ENCODE measurements around the gene ENTREP3.

ENTREP3 gene

GRCh38 chr1:155207806-155208540 is 47.3 kb downstream of the ENTREP3 start, which contains the start of gene THBS3:
THBS3 (minus strand) TSS chr1:155207897; CDS start chr1:155207876, 21 bp downstream.
- DNase-seq (ENCODE audit: low read depth): no peak
- TF ChIP-seq, protein P1, sequence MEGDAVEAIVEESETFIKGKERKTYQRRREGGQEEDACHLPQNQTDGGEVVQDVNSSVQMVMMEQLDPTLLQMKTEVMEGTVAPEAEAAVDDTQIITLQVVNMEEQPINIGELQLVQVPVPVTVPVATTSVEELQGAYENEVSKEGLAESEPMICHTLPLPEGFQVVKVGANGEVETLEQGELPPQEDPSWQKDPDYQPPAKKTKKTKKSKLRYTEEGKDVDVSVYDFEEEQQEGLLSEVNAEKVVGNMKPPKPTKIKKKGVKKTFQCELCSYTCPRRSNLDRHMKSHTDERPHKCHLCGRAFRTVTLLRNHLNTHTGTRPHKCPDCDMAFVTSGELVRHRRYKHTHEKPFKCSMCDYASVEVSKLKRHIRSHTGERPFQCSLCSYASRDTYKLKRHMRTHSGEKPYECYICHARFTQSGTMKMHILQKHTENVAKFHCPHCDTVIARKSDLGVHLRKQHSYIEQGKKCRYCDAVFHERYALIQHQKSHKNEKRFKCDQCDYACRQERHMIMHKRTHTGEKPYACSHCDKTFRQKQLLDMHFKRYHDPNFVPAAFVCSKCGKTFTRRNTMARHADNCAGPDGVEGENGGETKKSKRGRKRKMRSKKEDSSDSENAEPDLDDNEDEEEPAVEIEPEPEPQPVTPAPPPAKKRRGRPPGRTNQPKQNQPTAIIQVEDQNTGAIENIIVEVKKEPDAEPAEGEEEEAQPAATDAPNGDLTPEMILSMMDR (IDR thresholded peaks at IDR 0.05; ENCODE audit: control insufficient read depth, extremely low read depth, insufficient read depth): no peak
- H3K4me3 ChIP-seq (ENCODE audit: low read depth, low read length): peak within 1 kb of the TSS; percentile 94

DNA sequence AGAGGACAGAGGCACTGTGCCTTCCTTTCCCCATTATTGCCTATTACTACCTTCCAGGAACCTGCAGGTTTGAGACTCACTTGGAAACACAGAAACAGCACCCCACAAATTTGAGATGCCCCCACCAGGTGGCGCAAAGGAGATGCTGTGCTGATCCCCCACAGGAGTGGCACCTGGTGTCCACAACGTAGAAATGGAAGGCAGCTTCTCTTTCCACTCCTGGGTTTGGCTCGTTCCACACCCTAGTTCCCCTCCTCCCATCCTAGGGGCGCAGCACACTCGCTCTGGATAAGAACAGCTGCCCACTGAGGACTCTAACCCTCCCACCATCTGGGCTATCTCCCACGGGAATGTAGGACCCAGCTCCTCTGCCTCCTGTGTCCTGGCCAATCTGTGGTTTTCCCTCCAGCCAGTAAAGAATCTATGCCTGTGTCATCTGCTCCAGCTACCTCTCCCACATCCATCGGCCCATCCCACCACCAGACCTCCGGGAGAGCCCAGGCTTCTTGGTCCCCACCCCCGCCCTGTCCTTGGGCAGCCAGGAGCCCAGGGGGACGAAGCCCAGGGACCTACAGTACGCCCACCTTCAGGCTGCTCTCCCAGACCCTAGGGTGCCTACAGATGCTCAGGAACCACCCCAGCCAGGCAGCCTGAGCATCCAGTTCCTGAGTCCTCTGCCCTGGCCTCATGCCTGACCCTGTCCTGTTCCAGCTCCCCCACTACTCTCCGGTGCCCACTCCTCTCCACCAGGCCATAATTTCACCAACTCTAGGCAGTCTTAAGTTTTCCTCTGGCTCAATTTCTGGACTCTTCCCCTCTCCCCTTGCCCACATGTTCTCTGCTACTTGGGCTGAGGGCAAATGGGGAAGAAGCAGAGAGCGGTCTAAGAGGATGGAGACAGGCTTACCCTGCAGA is 48.1 kb downstream of the ENTREP3 start:
- DNase-seq (ENCODE audit: low read depth): no peak
- H3K4me3 ChIP-seq (ENCODE audit: low read depth, low read length): no peak overlapping the region
- TF ChIP-seq, protein P1 (IDR thresholded peaks at IDR 0.05; ENCODE audit: control insufficient read depth, extremely low read depth, insufficient read depth): peak; percentile 82

DNA sequence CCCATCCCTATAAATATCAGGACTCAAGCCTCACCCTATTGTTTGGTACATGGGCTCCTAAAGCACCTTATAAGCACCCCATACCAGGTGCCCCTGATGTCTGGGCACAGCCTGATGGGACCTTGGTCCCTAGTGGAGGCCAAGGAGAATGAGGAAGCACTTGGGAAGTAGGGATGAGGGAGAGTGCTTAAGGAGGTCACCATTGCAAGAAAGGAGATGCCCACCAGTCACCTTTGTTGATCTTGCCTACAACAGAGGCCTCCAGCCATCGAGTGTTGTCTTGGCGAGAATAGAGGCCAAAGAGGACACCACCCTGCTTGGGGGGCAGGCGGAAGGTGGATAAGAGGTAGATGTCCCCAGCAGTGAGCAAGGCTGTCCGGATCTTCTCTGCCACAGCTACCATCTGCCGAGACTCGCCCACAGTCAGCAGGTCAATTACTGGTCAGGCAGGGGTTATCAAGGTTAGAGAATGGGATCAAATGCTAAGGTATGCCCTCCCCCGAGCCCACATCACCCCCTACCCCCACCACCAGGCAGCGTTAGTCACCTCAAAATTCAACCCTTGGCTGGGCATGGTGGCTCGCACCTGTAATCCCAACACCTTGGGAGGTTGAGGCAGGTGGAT is 49.2 kb downstream of the ENTREP3 start:
- DNase-seq (ENCODE audit: low read depth): no peak
- TF ChIP-seq, protein P1 (IDR thresholded peaks at IDR 0.05; ENCODE audit: control insufficient read depth, extremely low read depth, insufficient read depth): no peak
- H3K4me3 ChIP-seq (ENCODE audit: low read depth, low read length): no peak overlapping the region

- DNase-seq (ENCODE audit: low read depth): no peak
- TF ChIP-seq, protein P1 (IDR thresholded peaks at IDR 0.05; ENCODE audit: control insufficient read depth, extremely low read depth, insufficient read depth): no peak
- H3K4me3 ChIP-seq (ENCODE audit: low read depth, low read length): no peak overlapping the region
Observed at GRCh38 chr1:155205035-155205434, 50.2 kb downstream of the ENTREP3 start.

DNA sequence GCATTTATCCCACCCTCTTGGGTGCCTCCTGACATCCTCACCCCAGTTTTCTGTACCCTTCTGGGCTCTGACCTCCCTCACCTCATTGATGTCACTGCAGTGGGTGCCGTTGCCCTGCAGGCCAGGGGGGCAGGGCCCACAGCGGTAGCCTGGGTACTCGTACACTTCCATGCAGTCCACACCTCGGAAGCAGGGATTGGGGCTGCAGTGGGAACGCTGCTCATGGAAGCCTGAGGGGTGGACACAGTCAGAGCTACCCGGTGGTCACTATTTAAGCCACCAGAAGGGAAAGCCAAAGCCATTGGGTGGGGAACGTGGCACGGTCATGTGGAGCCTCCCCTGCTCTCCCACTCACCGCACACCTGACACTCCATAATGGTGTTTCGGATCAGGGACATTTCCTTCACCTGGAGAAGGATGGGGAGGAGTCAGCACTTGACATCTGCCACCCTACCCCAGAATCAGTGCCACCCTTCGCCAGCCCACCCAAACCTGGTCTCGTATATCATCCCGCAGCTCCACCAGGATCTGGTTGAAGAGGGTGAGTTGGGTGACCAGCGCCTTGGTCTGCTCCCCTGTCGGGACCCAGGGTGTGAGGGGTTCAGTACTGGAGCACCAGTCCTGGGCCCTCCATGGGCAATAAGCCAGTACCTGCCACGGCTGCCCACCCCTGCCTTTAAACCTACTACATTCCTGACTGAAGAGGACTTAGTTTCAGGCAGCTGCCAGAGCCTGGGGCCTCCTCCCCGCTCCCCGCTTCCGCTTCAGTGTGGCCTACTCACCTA is 52.4 kb downstream of the ENTREP3 start:
- TF ChIP-seq, protein P1 (IDR thresholded peaks at IDR 0.05; ENCODE audit: control insufficient read depth, extremely low read depth, insufficient read depth): no peak
- DNase-seq (ENCODE audit: low read depth): no peak
- H3K4me3 ChIP-seq (ENCODE audit: low read depth, low read length): no peak overlapping the region

DNA sequence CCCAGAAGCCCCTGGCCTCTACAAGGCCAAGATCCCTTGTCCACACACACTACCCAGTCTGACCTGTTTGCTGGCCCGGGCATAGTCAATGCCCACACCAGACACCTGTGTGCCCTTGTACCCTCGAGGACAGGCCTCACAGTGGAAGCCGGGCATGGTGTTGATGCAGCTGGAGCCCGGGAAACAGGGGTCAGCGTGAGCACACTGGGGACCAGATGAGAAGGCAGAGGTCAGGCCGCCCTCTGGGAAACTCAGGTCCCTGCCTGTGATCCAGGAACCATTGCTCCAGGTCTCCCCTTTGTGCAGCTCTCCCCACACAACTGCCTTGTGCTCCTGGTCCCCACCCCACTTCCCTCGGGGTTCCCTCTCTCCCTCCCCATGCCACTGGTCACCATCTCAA is 53.1 kb downstream of the ENTREP3 start:
- H3K4me3 ChIP-seq (ENCODE audit: low read depth, low read length): no peak overlapping the region
- TF ChIP-seq, protein P1 (IDR thresholded peaks at IDR 0.05; ENCODE audit: control insufficient read depth, extremely low read depth, insufficient read depth): no peak
- no peak for DNase-seq (ENCODE audit: low read depth)

All from LNCaP clone FGC (cell line).